Epithelial cell of proximal tubule (primary cell): ENCODE results near the gene ENGASE. TPM values are rescaled to one million over a fixed set of nuclear protein-coding genes. Genes with fewer than 3 reads are reported as not detected.
A peak's percentile ranks its signal among the peaks of the same experiment; 100 is the strongest.

ENCODE experiments used
- DNase-seq: peaks from one replicate; pipeline ENCODE4 v3.0.0-alpha.2; 2011; ENCODE audit warnings: low read depth
- H3K4me3 ChIP-seq: 2 replicates; pipeline ENCODE4 v1.5.1; 2011; ENCODE audit warnings: low read depth, mild to moderate bottlenecking, low read length
- CTCF ChIP-seq: conservative IDR thresholded peaks from 2 replicates; pipeline ENCODE4 v1.5.1; 2012; ENCODE audit warnings: low read depth, mild to moderate bottlenecking, low read length
- total RNA-seq: library from RNA; depleted of rRNA; stranded (reverse); fragments of >200 nt; gene quantifications from 2 replicates; pipeline ENCODE4 v1.2.3, GENCODE V29; 2015

Gene ENGASE
- total RNA-seq, 1 donor from 2014 or later: 10.4 TPM

DNA sequence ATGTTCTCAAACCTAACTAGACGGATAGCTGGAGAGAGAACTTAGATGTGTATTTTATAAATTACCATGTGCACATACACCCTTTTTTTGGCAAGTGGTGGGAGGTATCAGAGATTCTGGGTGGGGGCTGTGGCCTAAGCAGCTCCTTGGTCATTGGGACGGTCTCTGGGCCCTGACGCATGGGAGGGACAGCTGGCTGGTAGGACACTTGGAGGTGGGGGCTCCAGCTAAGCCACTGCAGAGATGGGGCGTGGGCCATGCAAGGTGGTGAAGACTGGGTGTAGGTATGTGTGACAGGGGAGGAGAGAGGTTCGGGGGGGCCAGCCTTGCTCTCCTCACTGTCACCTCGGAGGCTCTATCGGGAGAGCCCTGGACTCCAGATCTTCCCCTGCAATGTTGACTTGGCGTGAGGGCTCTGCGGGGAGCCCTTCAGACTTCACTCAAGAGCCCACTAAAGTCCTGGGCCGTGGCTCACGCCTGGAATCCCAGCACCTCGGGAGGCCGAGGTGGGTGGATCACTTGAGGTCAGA, 33.5 kb upstream of the ENGASE start:
- no peak overlapping the region for H3K4me3 ChIP-seq
- DNase-seq: no peak
- no peak for TF ChIP-seq CTCF

- TF ChIP-seq CTCF: no peak
- no peak for DNase-seq
- H3K4me3 ChIP-seq: no peak overlapping the region
Measured at GRCh38 chr17:79041723-79042420, 32.8 kb upstream of the ENGASE start.

- no peak overlapping the region for H3K4me3 ChIP-seq
- DNase-seq: no peak
- TF ChIP-seq CTCF: peak; percentile 91
Measured at GRCh38 chr17:79042421-79043190, 32.0 kb upstream of the ENGASE start.

- TF ChIP-seq CTCF: no peak
- DNase-seq: no peak
- no peak overlapping the region for H3K4me3 ChIP-seq
Measured at GRCh38 chr17:79043191-79043930, 31.3 kb upstream of the ENGASE start.

DNA sequence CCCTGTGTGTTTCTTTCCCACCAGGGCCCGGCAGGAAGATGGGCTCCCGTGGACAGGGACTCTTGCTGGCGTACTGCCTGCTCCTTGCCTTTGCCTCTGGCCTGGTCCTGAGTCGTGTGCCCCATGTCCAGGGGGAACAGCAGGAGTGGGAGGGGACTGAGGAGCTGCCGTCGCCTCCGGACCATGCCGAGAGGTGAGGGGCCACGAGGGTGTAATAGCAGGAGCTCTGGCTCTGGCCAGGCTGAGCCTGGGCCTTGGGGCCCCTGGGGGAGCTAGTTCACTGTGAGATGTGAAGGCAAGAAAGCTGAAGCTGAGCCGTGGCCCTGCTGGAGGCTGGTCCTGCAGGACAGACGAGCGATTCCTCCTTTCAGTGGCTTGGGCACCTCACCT, 30.7 kb upstream of the ENGASE start:
- no peak for DNase-seq
- no peak overlapping the region for H3K4me3 ChIP-seq
- TF ChIP-seq CTCF: no peak

GRCh38 chr17:79044462-79044861, 30.2 kb upstream of the ENGASE start:
- TF ChIP-seq CTCF: no peak
- no peak for DNase-seq
- H3K4me3 ChIP-seq: no peak overlapping the region
